Activated CD4-positive, CD25-positive, alpha-beta regulatory T cell treated with anti-CD3 and anti-CD28 coated beads, Interleukin-2, amount 50 U/mL, for 16 hours (primary cell): ENCODE measurements around the gene MYO18A.

Experiments
- DNase-seq: peaks from one replicate; pipeline ENCODE4 v3.0.0-alpha.2; 2020; ENCODE audit warnings: low read depth, low spot score

MYO18A gene

DNA sequence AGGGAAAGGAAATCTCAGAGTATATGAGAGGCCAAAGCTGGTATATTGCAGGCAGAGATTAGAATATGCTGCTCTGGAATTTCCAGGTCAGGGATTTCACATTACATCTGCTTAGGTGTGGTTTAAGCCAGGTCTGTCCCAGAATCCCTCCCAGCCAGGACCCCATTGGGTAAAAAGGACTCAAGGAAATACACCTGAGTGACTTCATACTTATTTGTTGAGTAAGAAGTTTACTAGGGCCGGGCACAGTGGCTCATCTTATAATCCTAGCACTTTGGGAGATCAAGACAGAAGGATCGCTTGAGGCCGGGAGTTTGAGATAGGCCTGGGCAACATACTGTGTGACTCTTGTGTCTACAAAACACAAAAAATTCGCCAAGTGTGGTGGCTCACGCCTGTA is 130.0 kb downstream of the MYO18A start:
- DNase-seq: no peak

- DNase-seq: no peak
These were observed 130.6 kb downstream of the MYO18A start for GRCh38 chr17:29049541-29050145.

DNA sequence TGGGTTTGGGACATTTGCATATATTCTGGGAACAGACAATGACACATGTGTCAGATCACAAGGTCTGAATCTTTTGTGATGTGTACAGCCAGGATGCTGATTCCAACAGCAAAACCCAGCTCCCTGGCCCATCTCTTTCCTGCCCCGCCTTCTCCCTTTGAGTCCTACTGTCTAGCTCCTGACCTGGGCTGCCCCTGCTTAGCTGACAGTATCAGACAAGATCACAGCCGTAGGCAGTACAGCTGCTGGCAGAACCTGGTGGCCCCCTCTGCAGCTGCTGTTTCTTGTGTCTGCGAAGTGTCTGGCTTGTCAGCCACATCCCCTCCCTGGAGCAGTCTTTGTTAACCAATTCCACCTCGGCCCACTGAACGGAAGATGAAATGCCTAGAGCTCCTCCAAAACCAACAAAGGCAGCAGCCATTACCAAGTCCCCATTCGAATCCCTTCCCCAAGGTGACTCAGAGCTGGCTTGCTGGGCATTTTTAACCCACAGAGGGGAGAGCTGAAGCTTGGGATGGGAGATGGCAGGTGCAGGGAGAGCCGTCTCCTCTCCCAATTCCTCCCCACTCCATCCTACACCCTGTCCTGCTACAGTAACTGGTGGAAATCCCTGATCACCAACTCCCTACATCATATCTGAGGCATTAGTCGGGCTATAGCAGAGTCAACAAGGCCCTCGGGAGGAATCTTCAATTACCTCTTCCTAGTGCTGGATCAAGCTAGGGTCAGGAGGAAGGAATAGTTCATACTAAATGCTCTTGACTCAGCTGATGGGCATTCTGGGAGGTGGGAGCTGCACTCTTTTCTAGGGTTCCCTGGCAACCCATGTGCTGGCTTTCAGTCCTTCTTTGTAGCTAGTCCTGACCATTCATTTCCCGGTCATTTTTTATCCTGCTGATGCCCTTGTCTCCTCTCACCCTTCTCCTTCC is 131.5 kb downstream of the MYO18A start:
- no peak for DNase-seq

DNA sequence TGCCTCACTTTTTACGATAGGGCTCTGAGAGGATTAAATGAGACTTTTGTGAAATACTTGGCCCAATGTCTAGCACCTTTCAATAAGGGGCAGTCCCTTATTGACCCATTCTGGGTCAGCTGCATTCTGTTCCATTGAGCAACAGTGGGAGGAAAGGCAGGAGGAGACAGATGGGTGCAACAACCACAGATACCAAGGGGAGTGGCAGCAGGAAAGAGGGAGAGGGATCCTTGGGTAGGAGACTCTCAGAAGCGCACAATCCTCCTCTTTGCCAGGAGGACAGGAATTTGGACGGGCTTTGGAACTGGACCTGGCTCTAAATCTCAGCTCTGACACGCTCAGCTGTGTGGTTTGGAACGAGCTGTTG is 133.7 kb downstream of the MYO18A start:
- DNase-seq: no peak

DNA sequence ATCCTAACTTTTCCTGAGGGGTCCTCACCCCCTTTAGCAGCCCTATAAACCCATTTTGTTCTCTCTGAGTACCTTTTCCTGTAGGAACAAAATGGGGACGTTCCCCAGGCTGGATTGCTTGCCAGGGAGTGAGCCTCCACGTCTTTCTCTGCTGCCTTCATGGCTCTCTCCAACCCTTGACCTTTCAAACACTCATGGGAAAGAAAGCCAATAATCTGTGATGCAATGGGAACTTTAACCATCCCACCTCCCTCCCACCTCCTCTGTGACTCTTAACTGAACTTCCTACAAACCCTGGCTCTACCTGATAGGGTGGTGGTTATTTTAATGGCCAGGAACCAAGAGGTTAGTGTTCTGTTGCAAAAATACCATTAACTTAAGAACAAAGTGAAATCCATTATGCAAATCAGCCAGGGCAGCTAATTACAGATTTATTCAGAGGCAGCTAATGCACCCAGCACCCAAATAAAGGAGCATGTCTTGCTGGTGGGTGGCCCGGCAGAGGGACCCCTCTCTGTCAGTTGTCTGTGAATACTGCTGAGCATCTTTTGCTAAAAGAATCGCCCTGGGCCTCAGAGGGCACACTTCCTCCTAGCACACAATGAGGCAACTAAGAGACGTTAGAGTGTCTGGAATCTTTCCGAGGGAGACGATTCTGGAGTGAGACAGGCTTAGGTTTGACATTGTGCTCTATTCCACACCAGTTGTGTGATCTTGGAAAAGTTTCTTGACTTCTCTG is 134.3 kb downstream of the MYO18A start:
- no peak for DNase-seq

- no peak for DNase-seq
These were observed 135.2 kb downstream of the MYO18A start for GRCh38 chr17:29045026-29045425.

- DNase-seq: no peak
These were observed 136.6 kb downstream of the MYO18A start for GRCh38 chr17:29043539-29044145.

DNA sequence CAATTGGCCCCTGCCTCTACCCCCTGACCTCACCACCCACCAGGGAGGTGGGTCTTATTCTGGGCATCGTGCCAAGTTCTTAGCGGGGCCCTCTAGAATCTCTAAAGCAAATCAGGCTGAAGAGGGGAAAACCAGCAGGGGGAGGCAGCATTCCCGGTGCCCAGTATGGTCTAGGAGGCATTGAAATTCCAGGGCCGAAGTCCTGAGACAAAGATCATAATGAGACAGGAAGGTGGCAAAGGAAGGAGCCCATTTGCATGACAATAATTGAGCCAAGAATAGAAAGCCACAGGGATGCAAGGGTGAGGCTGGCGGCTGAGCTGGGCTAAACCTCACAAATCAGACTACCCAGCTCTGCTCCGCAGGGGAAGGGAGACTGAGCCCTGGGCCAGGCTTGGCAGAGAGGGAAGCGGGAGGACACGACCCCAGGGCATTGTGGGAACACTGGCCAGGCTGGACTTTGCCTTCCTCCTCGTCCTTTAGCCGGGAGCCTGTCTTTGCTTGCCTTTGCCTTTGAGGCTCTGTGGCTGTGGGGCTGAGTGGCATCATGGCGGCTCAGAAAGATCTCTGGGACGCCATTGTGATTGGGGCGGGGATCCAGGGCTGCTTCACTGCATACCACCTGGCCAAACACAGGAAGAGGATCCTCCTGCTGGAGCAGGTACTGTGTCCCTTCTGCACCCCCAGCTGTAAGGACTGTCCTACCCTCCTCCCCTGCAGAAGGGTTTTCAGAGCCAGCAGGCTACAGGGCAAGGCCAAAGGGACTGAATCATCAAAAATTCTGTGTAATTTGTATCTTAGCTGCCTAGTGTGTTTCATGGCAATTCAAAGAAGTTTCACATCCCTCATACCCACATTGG is 137.3 kb downstream of the MYO18A start, which contains the start of gene PIPOX:
Gene PIPOX (plus strand): TSS at position 463 of the 860 bp plus-strand sequence. CDS start 85 bp downstream, at position 548.
- no peak for DNase-seq

GRCh38 chr17:29042026-29042678 is 138.0 kb downstream of the MYO18A start:
- DNase-seq: no peak

GRCh38 chr17:29041571-29041970 is 138.6 kb downstream of the MYO18A start:
- no peak for DNase-seq

DNA sequence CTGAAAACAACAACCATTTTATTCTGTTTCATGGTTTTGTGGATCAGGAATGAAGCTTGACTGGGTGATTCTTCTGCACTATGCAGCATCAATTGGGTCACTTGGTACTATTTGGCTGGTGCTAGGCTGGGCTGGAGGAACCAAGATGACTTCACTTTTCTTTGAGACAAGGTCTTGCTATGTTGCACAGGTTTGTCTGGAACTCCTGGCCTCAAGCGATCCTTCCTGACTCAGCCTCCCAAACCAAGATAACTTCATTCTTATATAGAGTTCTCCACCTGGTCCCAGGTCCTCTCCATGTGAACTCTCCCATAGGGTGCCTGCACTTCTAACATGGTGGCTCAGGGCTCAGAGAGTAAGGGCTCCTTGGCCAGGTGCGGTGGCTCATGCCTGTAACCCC is 139.1 kb downstream of the MYO18A start:
- DNase-seq: no peak

- DNase-seq: no peak
These were observed 140.2 kb downstream of the MYO18A start for GRCh38 chr17:29039764-29040598.

DNA sequence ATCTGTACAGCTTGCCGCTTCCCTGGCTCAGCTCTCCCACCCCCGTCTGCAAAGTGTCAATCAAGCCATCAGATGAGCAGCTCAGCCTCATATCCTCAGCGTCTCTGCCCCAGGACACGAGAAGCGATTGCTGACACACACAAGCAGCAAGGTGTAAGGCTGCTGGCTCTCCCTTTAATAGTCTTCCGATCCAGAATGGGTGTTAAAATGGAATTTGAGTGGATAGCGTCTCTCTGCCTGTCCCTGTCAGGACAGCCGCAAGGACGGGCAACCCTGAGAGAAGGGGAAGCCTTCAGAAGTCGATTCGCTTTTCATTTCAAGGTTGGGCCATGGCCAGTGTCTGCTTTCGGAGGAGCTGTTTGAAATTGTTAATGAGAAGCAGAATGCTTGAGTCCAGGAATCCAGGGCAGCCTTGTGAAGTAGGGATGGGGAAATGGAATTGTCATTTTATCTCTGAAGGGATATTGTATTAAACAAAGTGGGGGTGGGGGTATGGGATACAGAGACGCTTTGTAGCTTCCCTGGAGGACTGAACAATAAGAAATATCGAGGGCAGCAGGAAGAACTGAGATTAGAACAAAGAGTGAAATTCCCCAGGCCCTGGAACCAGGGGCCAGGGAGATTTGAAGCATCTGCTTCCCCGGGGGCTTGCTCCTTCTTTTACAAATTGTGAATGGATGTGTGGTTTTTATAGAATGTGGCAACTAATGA is 142.0 kb downstream of the MYO18A start:
- DNase-seq: no peak

- no peak for DNase-seq
These were observed 142.5 kb downstream of the MYO18A start for GRCh38 chr17:29037739-29038084.

- no peak for DNase-seq
These were observed 143.6 kb downstream of the MYO18A start for GRCh38 chr17:29036584-29036983.

GRCh38 chr17:29034510-29034909 is 145.7 kb downstream of the MYO18A start:
- DNase-seq: no peak

GRCh38 chr17:29032857-29033197 is 147.4 kb downstream of the MYO18A start:
- no peak for DNase-seq

GRCh38 chr17:29032013-29032856 is 148.0 kb downstream of the MYO18A start:
- DNase-seq: no peak
